Measurements from ENCODE around the gene SLC49A4.

SLC49A4 gene

DNA sequence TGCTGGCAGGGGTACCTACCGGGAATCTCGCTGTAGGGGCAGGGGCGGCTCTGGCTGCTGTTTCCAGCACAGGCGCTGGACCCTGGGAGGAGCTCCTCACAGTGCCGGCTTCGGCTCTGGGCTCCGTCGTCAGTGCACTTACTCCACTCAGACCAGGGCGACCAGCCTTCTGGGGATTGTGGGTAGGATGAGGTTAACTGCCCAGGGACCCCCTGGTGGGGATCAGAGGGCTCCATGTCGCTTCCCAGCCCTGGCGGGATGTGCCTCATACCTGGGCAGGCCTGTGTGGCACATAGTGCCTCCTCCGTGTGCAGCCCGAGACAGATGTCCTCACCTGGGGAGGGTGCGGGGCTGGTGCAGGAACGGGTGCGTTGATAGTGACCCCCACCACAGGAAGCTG is 117.0 kb downstream of the SLC49A4 start:
- DNase-seq, result no peak

GRCh38 chr3:122912772-122913538 is 118.1 kb downstream of the SLC49A4 start:
- no peak for DNase-seq

DNA sequence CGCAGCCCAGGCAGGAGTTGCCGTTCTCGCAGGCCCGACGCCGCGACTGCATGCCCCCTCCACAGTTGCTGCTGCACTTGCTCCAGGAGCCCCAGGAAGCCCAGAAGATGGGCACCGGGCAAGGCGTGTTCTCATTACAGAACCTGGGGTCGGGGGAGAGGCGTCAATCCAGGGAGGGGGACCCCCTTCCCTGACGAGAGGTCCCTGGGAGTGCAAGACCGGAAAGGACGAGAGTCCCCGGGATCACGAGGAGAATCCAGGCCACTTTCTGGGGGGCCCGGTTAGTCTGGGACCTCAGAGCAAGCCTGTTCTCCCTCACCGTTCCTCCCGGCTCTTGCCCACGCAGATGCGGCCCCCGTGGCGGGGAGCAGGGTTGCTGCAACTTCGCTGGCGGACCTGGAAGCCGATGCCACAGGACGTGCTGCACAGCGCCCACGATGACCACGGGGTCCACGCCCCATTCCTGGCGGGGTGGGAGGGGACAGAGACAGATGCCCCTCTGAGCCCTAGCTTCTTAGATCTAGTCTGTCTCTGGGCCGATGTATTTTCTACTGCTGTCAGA is 118.8 kb downstream of the SLC49A4 start:
- no peak for DNase-seq

DNA sequence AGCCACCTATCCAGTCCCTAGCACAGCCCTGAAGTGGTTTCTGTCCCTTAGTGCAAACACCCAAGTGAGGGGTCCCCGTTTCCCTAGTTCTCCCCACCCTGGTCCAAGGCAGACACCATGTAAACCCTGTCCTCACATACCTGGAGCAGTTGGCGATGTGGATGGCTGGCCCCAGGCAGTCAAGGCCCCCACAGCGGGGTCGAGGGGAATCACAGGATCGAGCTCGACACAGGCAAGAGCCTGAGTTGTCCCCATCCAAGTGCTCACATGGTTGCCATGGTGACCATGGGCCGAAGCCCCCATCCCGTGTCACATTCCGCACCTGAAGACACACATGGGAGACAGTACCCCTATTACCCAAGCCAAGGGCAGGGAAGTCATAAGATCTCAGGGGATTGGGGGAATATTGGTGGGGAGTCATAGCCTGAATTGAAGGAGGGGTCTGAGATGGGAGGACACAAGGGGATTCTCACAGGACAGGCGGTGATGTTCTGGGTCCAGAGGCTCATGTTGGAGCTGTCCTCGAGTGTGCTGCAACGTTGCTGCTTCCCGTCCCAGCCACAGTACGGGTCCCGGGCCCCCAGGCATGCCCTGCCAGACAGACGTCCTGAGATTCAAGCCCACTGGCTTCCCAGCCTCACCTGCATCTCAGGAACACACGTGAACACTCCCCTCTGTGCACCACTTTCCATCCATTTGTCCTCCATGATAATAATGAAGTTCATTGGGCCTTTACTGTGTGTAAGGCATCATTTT is 120.6 kb downstream of the SLC49A4 start:
- DNase-seq, result no peak

DNA sequence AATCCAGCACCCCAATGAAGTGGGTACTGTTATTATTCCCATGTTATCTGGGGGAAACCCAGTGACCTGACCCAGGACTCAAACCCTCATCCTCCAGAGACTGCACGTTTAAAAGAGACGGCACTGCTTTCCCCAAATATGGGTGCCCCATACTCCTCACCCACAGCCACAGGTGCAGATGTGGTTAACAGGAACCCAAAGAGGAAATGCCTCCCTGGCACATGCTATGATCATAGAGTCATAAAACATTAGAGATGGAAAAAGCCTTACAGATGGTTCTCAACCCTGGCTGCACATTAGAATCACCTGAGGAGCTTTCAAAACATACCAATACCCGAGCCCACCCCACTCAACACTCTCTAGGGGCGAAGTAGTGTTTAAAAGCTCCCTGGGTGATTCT is 121.2 kb downstream of the SLC49A4 start:
- no peak for DNase-seq

DNA sequence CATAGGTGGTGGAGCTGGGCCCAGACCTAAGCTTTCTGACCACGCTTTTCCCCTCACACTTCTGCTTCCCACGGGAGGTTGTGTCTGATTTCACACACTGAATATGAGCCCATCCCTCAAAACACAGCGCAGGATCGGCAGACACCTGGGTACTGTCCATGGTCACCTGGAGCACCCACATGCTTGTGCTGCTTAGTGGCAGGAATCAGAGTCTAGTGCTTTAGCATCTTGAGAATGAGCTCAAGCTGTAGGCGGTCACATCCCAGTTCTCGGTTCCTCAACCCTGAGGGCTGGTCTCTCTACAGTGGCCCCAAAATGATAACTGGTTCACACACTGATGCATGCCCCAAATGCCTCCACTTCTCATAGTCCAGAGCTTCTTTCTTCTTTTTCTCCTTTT is 121.7 kb downstream of the SLC49A4 start:
- no peak for DNase-seq

- DNase-seq, result no peak
Measured at GRCh38 chr3:122917412-122917811, 122.5 kb downstream of the SLC49A4 start.

- no peak for DNase-seq
Measured at GRCh38 chr3:122918576-122919290, 123.9 kb downstream of the SLC49A4 start.

GRCh38 chr3:122919291-122919610 is 124.4 kb downstream of the SLC49A4 start:
- DNase-seq, result no peak

DNA sequence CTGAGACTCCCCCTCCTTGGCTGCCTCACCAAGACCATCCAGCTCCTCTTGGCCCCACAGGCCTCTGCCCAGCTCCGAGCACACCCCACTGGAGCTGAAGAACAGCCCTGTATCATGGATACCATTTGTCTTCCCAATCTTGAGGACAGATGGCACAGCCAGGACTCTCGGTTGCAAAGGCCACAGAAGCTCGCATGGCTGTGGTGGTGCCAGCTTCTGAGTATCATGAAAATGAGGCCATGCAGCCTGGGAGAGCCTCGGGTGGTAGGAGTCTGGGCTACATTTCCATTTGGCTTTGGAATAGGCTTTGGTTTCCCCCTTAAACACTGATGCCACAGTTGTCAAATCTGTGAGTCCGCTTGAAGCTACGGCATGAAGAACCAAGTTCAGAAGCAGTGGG is 126.1 kb downstream of the SLC49A4 start:
- no peak for DNase-seq

GRCh38 chr3:122921791-122922651 is 127.2 kb downstream of the SLC49A4 start:
- DNase-seq, result peak; percentile 27

GRCh38 chr3:122923611-122924010 is 128.7 kb downstream of the SLC49A4 start:
- no peak for DNase-seq

DNA sequence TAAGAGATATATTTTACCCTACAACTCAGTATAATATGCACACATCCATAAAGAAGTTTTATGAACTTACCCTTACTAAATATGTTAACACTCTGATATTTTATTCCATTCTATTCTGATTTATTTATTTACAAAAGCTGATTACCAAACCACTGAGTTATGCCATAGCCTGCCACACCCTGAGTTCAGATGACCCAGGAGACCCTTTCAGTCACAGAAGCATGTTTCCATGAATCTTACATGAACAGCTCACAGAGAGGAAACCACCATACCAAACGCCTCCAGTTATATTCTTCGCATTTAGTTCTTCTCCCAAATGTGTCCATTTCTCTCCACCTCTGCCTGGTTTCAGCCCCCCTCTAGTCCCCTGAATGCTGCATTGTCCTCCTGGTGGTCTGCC is 129.2 kb downstream of the SLC49A4 start:
- DNase-seq, result no peak

GRCh38 chr3:122925756-122926155 is 130.9 kb downstream of the SLC49A4 start:
- no peak for DNase-seq

DNA sequence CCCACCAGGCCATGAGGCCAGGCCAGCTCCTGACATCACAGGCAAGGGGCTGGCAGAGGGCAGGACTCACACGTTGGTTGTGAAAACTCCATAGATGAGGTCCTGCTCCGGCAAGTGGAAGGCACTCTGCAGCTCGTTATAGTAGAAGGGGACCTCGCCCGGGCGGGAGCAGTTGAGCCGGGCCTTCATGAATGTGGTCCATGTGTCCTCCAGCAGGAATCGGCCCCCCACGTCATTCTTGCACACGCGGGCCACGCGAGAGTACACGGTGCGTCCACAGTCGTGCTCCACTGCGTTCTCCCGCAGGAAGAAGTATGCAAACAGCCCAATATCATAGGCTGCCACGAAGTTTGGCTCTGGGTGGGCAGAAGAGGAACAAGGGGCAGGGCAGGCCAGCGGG is 131.5 kb downstream of the SLC49A4 start:
- DNase-seq, result no peak

DNA sequence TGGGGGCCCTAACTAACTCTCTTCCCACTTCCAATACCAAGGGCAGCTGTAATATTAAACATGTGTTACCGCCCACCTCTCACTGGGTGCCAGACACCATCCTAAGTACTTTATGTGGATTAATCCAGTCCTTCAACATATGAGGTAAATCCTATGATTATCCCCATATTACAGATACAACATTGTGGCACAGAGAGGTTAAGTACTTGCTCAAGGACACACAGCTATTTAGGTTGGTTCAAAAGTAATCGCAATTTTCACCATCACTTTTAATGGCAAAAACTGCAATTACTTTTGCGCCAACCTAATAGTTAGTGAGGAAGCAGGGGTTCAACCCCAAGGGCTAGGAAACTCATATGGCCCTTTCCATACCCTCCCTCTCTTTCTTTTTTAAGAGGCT is 131.9 kb downstream of the SLC49A4 start:
- no peak for DNase-seq

- no peak for DNase-seq
Measured at GRCh38 chr3:122927726-122928125, 132.9 kb downstream of the SLC49A4 start.

DNA sequence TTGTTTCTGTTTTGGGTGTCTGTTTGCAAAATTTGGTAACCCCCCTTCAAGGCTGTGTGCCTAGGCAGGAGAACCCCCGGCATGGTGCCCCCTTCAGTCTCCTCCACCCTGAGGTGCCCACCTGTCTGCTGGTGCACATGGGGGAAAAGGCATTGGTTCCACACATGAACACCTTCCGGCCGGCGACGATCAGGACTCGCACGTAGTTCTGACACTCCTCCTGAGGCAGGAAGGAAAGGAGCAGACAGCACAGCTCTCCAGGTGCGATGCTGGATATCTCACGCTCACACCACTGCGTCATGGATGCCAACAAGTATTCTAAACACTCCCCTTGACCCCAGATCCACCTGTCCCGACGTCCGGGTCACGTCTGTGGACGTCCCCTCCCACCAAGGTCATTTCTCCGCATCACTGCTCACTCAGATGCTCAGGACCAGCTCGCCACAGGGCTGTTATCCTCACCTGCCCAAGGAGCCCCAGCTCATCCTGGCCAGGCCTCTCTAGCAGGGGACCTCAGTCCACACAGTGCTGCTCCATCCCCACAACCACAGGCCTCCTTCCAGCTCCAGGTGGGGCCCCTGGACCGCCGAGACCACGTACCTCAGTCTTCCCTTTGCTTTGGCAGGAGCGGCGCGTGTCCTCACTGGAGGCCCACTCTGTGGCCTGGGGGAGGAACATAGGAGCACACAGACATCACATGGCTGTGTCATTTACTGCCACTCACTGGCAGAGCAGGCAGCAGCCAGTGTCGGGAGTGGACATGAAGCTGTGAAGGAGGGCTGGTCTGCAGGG is 133.7 kb downstream of the SLC49A4 start:
- DNase-seq, result no peak

- no peak for DNase-seq
Measured at GRCh38 chr3:122929188-122930062, 134.6 kb downstream of the SLC49A4 start.
